Ovary (tissue), 3 donors: ENCODE data around the gene MAP2K1.
A peak's percentile ranks its signal among the peaks of the same experiment; 100 is the strongest.

Experiments used
- POLR2A ChIP-seq: fragments of 450-650 bp; IDR thresholded peaks from one replicate; pipeline ENCODE4 v1.6.1; 2017; ENCODE audit warnings: antibody characterized with exemption, mild to moderate bottlenecking, moderate library complexity
- TF ChIP-seq, protein P1 (sequence below), 3 donors: fragments of 450-650 bp in 2 of 3; fragments of 200-600 bp in 1 of 3; IDR thresholded peaks; one replicate each; pipeline versions ENCODE4 v1.5.1 to v1.8.0; 2016 to 2022; ENCODE audit warnings: antibody characterized with exemption in 3 of 3, mild to moderate bottlenecking in 1 of 3
- donor health status: DM: no; HTN: no; CAD: no.

DNA sequence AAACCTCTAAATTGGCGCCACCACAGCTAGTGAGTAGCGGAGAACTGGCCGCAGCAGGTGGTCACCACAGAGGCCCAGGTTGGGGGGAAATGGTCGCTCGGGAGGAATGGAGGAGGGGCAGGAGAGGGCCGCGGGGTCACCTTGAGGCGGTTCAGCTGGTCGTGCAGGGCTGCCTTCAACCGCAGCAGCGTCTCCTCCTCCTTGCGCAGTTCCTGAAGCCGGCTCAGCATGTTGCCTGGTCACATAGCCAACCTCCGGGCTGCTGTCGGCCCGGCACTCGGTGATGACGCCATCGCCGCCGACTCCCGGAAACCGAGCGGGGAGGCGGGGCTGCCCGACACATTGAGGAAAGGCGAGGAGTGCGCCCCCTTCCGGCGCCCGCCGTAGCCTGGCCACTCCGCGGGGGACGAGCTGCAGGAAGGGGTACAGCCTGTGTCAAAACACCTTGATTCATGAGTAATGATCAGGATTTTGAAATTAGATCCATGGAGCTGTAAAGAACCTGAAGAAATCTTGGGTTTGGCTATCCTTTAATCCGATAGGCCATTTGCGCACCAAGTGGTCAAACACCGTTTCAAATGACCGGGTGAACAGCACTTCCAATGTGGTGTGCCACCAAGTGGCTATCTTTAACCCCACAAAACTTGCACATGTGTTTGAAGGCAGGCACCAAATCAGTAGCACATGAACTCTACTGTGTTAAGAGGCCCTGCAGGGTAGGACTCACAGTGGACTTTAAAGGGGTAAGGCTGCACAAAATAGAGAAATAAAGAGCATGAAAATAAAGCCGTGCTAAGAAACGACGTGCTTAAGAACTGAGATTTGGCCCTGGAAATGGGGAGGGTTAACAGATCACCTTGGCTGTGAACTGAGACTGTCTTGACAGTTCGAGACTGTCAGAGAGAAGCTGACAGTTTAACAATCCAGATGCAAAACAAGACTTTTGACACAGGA, 111.1 kb downstream of the MAP2K1 start, which contains the start of gene SNAPC5:
- TF ChIP-seq, protein P1, sequence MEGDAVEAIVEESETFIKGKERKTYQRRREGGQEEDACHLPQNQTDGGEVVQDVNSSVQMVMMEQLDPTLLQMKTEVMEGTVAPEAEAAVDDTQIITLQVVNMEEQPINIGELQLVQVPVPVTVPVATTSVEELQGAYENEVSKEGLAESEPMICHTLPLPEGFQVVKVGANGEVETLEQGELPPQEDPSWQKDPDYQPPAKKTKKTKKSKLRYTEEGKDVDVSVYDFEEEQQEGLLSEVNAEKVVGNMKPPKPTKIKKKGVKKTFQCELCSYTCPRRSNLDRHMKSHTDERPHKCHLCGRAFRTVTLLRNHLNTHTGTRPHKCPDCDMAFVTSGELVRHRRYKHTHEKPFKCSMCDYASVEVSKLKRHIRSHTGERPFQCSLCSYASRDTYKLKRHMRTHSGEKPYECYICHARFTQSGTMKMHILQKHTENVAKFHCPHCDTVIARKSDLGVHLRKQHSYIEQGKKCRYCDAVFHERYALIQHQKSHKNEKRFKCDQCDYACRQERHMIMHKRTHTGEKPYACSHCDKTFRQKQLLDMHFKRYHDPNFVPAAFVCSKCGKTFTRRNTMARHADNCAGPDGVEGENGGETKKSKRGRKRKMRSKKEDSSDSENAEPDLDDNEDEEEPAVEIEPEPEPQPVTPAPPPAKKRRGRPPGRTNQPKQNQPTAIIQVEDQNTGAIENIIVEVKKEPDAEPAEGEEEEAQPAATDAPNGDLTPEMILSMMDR (IDR thresholded peaks at IDR 0.05): peak; percentile 96 to 98 (median 97)
- TF ChIP-seq POLR2A: peak; percentile 60
